ENCODE data around the gene SEPTIN8.

SEPTIN8 gene

GRCh38 chr5:132780577-132780976, 3.5 kb upstream of the SEPTIN8 start:
- TF ChIP-seq ZNF449 (tag by site-specific recombination; IDR thresholded peaks at IDR 0.05) (no peak), ZNF600 (tag by site-specific recombination; IDR thresholded peaks at IDR 0.05) (no peak), ZNF248 (tag by site-specific recombination; IDR thresholded peaks at IDR 0.05) (no peak), ZNF280C (tag by site-specific recombination; IDR thresholded peaks at IDR 0.05) (no peak), EGR2 (tag by site-specific recombination; IDR thresholded peaks at IDR 0.05; ENCODE audit: low read depth) (no peak), ZNF23 (tag by site-specific recombination; IDR thresholded peaks at IDR 0.05; ENCODE audit: borderline replicate concordance) (no peak), TCF7L2 (IDR thresholded peaks at IDR 0.05; ENCODE audit: borderline replicate concordance, low read depth, low read length) (no peak), ZNF175 (tag by site-specific recombination; IDR thresholded peaks at IDR 0.05) (no peak)
- no peaks in the 10 kb centered on the region for H3K4me1 ChIP-seq (ENCODE audit: control insufficient read depth, insufficient read depth, low read length)
- H3K9me3 ChIP-seq (ENCODE audit: control insufficient read depth, insufficient read depth, low read depth, low read length) = no peaks in the 10 kb centered on the region
- H3K4me3 ChIP-seq (ENCODE audit: low read depth, low read length) = no peak overlapping the region
- H3K36me3 ChIP-seq (ENCODE audit: control insufficient read depth in 2 of 2, insufficient read depth in 1 of 2, low read length in 2 of 2) = no peaks in the 10 kb centered on the region
- ChIA-PET CTCF (interaction anchor here (1.0 kb wide), 1 partner anchor 26 kb away, joined by 3 read pairs; no protein-coding TSS in a partner anchor), POLR2A (no interaction called here)
- H3K27ac ChIP-seq (ENCODE audit: extremely low read depth, low read depth, low read length) = no peak overlapping the region

GRCh38 chr5:132779961-132780360, 2.9 kb upstream of the SEPTIN8 start:
- no peak overlapping the region for H3K4me3 ChIP-seq (ENCODE audit: low read depth, low read length)
- no peaks in the 10 kb centered on the region for H3K4me1 ChIP-seq (ENCODE audit: control insufficient read depth, insufficient read depth, low read length)
- TF ChIP-seq ZNF18 (tag by site-specific recombination; IDR thresholded peaks at IDR 0.05) = no peak
- no peaks in the 10 kb centered on the region for H3K36me3 ChIP-seq (ENCODE audit: control insufficient read depth in 2 of 2, insufficient read depth in 1 of 2, low read length in 2 of 2)
- ChIA-PET POLR2A (no interaction called here), CTCF (no interaction called here)
- H3K27ac ChIP-seq (ENCODE audit: extremely low read depth, low read depth, low read length) = no peak overlapping the region
- H3K9me3 ChIP-seq (ENCODE audit: control insufficient read depth, insufficient read depth, low read depth, low read length) = no peaks in the 10 kb centered on the region

- Histone ChIP-seq H3K9me3 (ENCODE audit: control insufficient read depth, insufficient read depth, low read depth, low read length) (no peaks in the 10 kb centered on the region), H3K36me3 (ENCODE audit: control insufficient read depth in 2 of 2, insufficient read depth in 1 of 2, low read length in 2 of 2) (peaks cover 0 to under 1% of the 10 kb centered on the region in 2 experiments; a peak in 1 of 3 replicates), H3K4me3 (ENCODE audit: low read depth, low read length) (no peak overlapping the region), H3K4me1 (ENCODE audit: control insufficient read depth, insufficient read depth, low read length) (no peaks in the 10 kb centered on the region), H3K27ac (ENCODE audit: extremely low read depth, low read depth, low read length) (no peak overlapping the region)
- CTCF ChIA-PET = interaction anchor here (1.3 kb wide), 1 partner anchor 22 kb away, joined by 3 read pairs; no protein-coding TSS in a partner anchor
- POLR2A ChIA-PET = no interaction called here
- TF ChIP-seq ZNF266 (tag by site-specific recombination; IDR thresholded peaks at IDR 0.05; ENCODE audit: low read depth) (no peak), OVOL3 (tag by site-specific recombination; IDR thresholded peaks at IDR 0.05) (no peak), ZSCAN16 (tag by site-specific recombination; IDR thresholded peaks at IDR 0.05) (no peak), ZNF184 (tag by site-specific recombination; IDR thresholded peaks at IDR 0.05) (no peak), ZBTB1 (tag by site-specific recombination; IDR thresholded peaks at IDR 0.05) (no peak), REST (tag by site-specific recombination; IDR thresholded peaks at IDR 0.05) (no peak), GFI1B (tag by site-specific recombination; IDR thresholded peaks at IDR 0.05) (no peak), ZNF514 (tag by site-specific recombination; IDR thresholded peaks at IDR 0.05) (no peak), KLF7 (tag by site-specific recombination; IDR thresholded peaks at IDR 0.05; ENCODE audit: borderline replicate concordance) (no peak), ZNF624 (tag by site-specific recombination; IDR thresholded peaks at IDR 0.05) (no peak), ZNF121 (tag by site-specific recombination; IDR thresholded peaks at IDR 0.05) (no peak), KLF8 (tag by site-specific recombination; IDR thresholded peaks at IDR 0.05) (no peak), ZNF169 (tag by site-specific recombination; IDR thresholded peaks at IDR 0.05) (no peak), PRDM6 (tag by site-specific recombination; IDR thresholded peaks at IDR 0.05) (no peak)
Measured at GRCh38 chr5:132778856-132779255, 1.8 kb upstream of the SEPTIN8 start.
